Body of pancreas (tissue), 4 donors: Measurements from ENCODE around the gene LPCAT1. TPM values are rescaled to one million over a fixed set of nuclear protein-coding genes. Genes with fewer than 3 reads are reported as not detected.

Experiments
- ATAC-seq: fragments of 150-250 bp; one replicate; pipeline ENCODE4 v1.9.1; 2016
- DNase-seq, 4 donors: peaks; one replicate each; pipeline ENCODE4 v3.0.0-alpha.2; 2019
- H3K27ac ChIP-seq, 4 donors: fragments of 200-600 bp; sonication (generic); 1 replicate in 3 of 4; 2 replicates in 1 of 4; pipeline versions ENCODE4 v1.5.1 to v1.6.1; 2016 to 2019; ENCODE audit warnings: mild to moderate bottlenecking in 1 of 4, mixed read lengths in 1 of 4, moderate library complexity in 1 of 4
- H3K27me3 ChIP-seq, 2 donors: fragments of 200-600 bp; sonication (generic); one replicate each; pipeline ENCODE4 v1.6.0; 2016; ENCODE audit warnings: mild to moderate bottlenecking in 1 of 2
- H3K36me3 ChIP-seq, 2 donors: fragments of 200-600 bp; sonication (generic); replicated peaks in 1 of 2; 2 replicates each; pipeline ENCODE4 v1.5.1; 2016; ENCODE audit warnings: low read depth in 2 of 2; ENCODE audit not compliant: insufficient read depth in 1 of 2
- H3K4me1 ChIP-seq: fragments of 200-600 bp; sonication (generic); one replicate; pipeline ENCODE4 v1.6.0; 2016
- H3K4me3 ChIP-seq, 2 donors: fragments of 200-600 bp; sonication (generic); 1 replicate in 1 of 2; 2 replicates in 1 of 2; pipeline ENCODE4 v1.5.1; 2016 to 2019
- H3K9me3 ChIP-seq, 3 donors: fragments of 200-600 bp; sonication (generic); 1 replicate in 2 of 3; 2 replicates in 1 of 3; pipeline ENCODE4 v1.5.1; 2016
- CTCF ChIP-seq, 7 experiments: fragments of 450-650 bp in 4 of 7; fragments of 200-600 bp in 3 of 7; sonication (generic) in 3 of 7; IDR thresholded peaks; one replicate each; pipeline ENCODE4 v1.5.1; 2016 to 2019; ENCODE audit warnings: antibody characterized with exemption in 7 of 7
- POLR2A ChIP-seq, 3 donors: fragments of 450-650 bp; IDR thresholded peaks; one replicate each; pipeline ENCODE4 v1.6.1; 2016; ENCODE audit warnings: antibody characterized with exemption in 3 of 3, mild to moderate bottlenecking in 2 of 3
- WGBS, 2 donors: methylation state at CpG; one replicate each; pipeline ENCODE4 v1.1.5; 2017; 5-methylcytosine and 5-hydroxymethylcytosine counted together
- intact Hi-C: fragments of 100-400 bp; cut with DNase I; formaldehyde crosslinking; loops from one replicate; pipeline ENCODE4 v1.15.1; 2023
- total RNA-seq, 2 donors: library from RNA; depleted of rRNA; stranded (reverse); fragments of >200 nt; gene quantifications; one replicate each; pipeline ENCODE4 v1.1.0, GENCODE V29; 2016

LPCAT1 gene
- total RNA-seq, 2 donors from 2014 or later = 17.1 to 21.5 TPM

GRCh38 chr5:1546556-1546955 is 22.8 kb upstream of the LPCAT1 start:
- no peaks in the 10 kb centered on the region for H3K9me3 ChIP-seq
- no peak overlapping the region for H3K4me3 ChIP-seq
- peak in 1 of 4 donors; percentile 7 for DNase-seq
- H3K27ac ChIP-seq = no peak overlapping the region
- ATAC-seq = no peak
- intact Hi-C loops = no loop called here
- H3K4me1 ChIP-seq = no peaks in the 10 kb centered on the region
- 85 to 87% methylated on average over 15 to 18 of the region's 18 CpGs for WGBS, 2 donors
- no peak for TF ChIP-seq POLR2A (IDR thresholded peaks at IDR 0.05)
- TF ChIP-seq CTCF (IDR thresholded peaks at IDR 0.05) = no peak
- no peaks in the 10 kb centered on the region for H3K36me3 ChIP-seq
- H3K27me3 ChIP-seq = no peaks in the 10 kb centered on the region

- H3K36me3 ChIP-seq = no peaks in the 10 kb centered on the region
- no peak for TF ChIP-seq POLR2A (IDR thresholded peaks at IDR 0.05)
- no peak for TF ChIP-seq CTCF (IDR thresholded peaks at IDR 0.05)
- H3K4me1 ChIP-seq = no peaks in the 10 kb centered on the region
- H3K4me3 ChIP-seq = no peak overlapping the region
- no peak overlapping the region for H3K27ac ChIP-seq
- H3K9me3 ChIP-seq = no peaks in the 10 kb centered on the region
- 40 to 60% methylated on average over 6 of the region's 6 CpGs for WGBS, 2 donors
- intact Hi-C loops = no loop called here
- DNase-seq = no peak
- no peaks in the 10 kb centered on the region for H3K27me3 ChIP-seq
- no peak for ATAC-seq
Measured at GRCh38 chr5:1545805-1546355, 22.1 kb upstream of the LPCAT1 start.

- DNase-seq = no peak
- no peaks in the 10 kb centered on the region for H3K4me1 ChIP-seq
- intact Hi-C loops = no loop called here
- H3K9me3 ChIP-seq = no peaks in the 10 kb centered on the region
- WGBS, 2 donors = 66 to 71% methylated on average over 4 of the region's 4 CpGs
- H3K27me3 ChIP-seq = no peaks in the 10 kb centered on the region
- TF ChIP-seq CTCF (IDR thresholded peaks at IDR 0.05) = no peak
- H3K27ac ChIP-seq = no peak overlapping the region
- H3K36me3 ChIP-seq = no peaks in the 10 kb centered on the region
- no peak overlapping the region for H3K4me3 ChIP-seq
- ATAC-seq = no peak
Measured at GRCh38 chr5:1545126-1545804, 21.5 kb upstream of the LPCAT1 start.

- Histone ChIP-seq H3K4me3 (no peak overlapping the region), H3K36me3 (no peaks in the 10 kb centered on the region), H3K9me3 (no peaks in the 10 kb centered on the region), H3K27ac (no peak overlapping the region), H3K27me3 (no peaks in the 10 kb centered on the region), H3K4me1 (no peaks in the 10 kb centered on the region)
- intact Hi-C loops = no loop called here
- no peak for ATAC-seq
- no peak for TF ChIP-seq CTCF (IDR thresholded peaks at IDR 0.05)
- TF ChIP-seq POLR2A (IDR thresholded peaks at IDR 0.05) = no peak
- 81 to 85% methylated on average over 12 of the region's 12 CpGs for WGBS, 2 donors
- no peak for DNase-seq
Measured at GRCh38 chr5:1544294-1544961, 20.7 kb upstream of the LPCAT1 start.
